HG03378 (cell line): ENCODE data around the gene MDFI.
"Not testable (repeated sequence)": the region's sequence is repeated elsewhere in the genome, so short reads cannot be mapped to it uniquely, and the experiment has no call there.

Source experiments
- ATAC-seq: cut with Tn5 transposase; IDR thresholded peaks from one replicate; pipeline ENCODE4 v1.9.1; 2021; ENCODE audit warnings: mild to moderate bottlenecking, moderate library complexity; ENCODE audit not compliant: unreplicated experiment

The MDFI gene

DNA sequence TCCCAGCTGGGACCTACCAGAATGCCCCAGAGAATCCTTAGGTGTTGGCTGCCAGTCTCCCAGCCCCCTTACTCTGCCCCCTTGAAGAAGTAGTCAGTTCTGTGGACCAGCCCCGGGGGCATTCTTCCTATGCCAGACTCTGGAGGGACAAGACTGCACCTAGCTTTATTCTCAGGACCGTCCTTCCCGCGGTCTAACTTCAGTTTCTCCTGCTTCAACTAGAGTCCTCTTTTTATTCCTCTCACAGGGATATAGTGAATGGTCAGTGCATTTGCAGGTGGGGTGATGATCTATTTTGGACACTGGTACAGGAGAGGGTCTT lies 35.9 kb upstream of the MDFI start:
- no peak for ATAC-seq

DNA sequence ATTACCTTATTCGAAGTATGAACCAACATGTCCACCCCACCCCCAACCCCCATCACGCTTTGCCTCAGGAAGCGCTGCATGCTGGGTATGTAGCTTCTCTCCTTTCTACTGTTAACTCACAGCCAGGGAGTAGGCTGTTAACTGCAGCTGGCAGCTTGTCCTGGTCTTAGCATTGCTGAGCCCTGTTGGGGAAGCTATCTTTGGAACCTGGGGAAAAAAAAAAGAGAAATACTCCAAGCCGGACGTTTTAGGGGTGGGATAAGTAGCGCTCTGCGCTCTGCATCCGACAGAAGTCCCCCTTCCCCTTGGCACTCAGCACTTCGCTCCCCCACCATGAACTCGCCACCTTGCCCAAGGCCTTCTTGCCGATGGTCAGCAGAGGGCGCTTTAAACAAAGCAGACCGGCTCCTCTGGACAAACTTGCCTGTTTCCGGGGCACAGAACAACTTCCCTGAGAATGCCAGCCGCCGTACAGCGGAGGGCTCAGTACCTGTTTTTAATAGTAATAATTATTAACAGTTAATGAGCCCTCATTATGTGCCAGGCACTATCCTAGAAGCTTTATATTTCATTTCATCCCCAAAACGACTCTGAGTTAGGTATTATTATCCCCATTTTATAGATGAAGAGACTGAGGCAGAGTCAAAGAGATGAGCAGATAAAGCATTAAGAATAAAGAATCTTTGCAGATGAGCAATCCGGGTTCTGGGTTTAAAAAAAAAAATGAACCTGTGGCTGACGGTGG lies 35.2 kb upstream of the MDFI start:
- ATAC-seq: no peak

DNA sequence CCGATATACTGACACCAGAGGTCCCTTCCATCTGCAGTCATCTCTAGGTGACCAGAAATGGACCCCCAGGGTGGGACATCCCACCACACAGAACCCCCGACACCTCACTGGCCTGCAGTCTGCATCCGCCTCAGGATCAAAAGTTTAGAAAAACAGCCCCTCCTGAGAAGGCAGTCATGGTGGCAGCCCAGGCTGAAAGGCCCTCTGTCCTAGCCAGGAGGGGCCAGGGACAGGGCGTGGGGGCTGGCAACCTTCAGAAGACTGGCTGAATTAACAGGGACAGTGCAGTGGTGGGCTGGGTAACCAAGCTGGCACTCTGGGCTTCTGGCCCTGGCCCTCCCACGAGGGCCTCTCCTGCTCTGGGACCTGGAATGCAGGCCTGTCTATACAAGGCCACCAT lies 34.3 kb upstream of the MDFI start:
- no peak for ATAC-seq

GRCh38 chr6:41605649-41606048 lies 32.6 kb upstream of the MDFI start:
- no peak for ATAC-seq

DNA sequence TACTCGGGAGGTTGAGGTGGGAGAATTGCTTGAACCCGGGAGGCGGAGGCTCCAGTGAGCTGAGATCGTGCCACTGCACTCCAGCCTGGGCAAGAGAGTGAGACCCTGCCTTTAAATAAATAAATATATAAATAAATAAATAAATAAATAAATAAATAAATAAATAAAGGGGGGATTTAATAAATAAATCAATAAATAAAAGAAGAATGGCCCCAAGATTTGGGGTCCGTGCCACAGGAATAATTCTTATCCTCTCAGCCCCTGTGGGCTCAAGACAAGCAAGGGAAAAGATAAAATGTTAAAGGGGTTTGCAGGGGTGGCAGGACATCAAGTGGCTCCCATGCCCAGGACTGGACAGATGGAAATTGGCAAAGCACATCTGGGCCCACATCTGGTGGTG lies 31.2 kb upstream of the MDFI start:
- no peak for ATAC-seq

- ATAC-seq: no peak
These were observed 30.5 kb upstream of the MDFI start for GRCh38 chr6:41607736-41608135.

DNA sequence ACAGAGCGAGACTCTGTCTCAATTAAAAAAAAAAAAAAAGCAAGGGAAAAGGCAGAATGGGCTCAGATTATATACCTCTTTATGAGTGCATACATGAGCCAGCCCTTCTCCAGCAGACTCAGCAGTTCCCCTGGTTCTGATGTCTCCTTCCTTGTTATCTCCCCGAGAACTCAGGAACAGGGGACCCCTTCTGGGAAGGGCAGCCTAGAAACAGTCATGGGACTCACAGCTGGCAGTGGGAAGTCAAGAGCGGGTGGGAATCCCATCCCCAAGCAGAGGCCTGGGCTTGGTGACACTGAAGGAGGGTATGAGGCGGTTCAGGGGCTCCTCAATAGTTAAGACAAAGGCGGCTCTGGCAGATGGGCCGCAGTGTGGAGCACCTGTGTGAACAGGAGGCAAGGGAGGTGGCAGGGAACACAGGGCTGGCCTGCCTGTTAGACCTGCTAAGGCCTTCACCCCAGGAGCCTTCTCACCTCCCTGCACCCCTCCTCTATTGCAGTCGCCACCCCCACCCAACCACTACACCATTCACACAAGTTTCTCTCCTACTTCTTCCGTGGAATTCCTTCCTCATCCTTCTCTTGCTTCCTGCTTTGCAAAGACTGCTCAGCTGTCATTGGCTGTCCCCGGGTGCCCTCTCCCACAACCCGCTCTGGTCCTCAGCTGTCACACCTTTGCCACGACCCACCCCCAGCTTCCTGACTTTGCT lies 29.7 kb upstream of the MDFI start:
- ATAC-seq: no peak

DNA sequence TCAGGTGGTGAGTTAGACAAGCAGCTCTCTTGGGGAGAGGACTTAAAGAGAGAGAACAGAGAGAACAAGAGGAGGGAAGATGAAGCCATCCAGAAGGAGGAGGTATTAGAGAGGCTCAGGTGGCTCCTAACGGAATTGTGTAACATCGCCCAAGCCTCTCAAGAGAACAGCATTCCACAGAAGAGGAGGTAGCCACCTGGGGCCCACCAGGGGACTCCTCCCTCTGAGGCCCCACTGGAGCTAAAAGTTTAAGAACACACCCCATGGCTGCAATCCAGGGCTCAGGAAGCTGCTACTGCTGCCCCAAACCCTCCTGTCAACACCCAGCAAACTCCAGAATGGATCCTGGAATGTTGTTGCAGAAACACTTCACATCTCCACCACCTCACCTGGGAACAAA lies 23.6 kb upstream of the MDFI start:
- ATAC-seq: no peak

- ATAC-seq: no peak
These were observed 23.0 kb upstream of the MDFI start for GRCh38 chr6:41615311-41615710.

- no peak for ATAC-seq
These were observed 19.7 kb upstream of the MDFI start for GRCh38 chr6:41618598-41618997.

- not testable (repeated sequence) for ATAC-seq
These were observed 19.1 kb upstream of the MDFI start for GRCh38 chr6:41619193-41619592.

- ATAC-seq: no peak
These were observed 16.9 kb upstream of the MDFI start for GRCh38 chr6:41621367-41621766.

- ATAC-seq: no peak
These were observed 16.5 kb upstream of the MDFI start for GRCh38 chr6:41621802-41622201.

DNA sequence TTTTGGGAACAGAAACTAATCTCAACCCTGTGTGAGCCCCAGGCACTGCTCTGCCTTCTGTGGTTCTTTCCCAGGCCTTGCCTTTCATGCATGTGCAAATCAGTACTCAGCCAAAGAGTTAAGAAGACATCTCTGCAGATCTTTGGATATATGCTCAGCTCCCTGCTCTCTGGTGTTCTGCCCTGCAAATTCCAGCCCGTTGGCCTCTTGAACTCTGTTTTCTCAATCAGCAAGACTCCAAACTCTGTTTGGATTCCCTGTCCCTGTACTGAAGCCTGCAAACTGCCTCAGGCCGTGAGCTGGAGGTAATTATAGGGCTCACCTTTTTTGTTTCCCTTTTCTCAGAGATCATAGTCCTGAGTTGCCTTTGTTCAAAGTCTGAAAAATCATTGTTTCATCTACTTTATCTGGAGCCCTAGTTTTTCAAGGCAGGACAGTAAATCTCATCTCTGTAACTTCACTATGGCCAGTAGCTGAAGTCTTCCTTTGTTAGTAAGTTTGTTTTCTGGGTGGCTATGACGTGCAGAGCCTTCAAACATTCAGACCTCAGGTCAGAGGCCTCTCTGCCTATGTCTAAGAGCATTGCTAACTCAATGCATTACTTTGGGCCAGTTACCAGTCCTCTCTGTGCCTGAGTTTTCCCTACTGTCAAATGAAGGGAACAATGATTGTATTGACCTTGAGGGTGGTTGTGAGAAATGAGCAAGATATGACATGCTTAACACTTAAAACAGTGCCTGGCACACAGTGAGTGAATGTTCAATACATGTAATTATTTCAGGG lies 15.9 kb upstream of the MDFI start:
- ATAC-seq: no peak

DNA sequence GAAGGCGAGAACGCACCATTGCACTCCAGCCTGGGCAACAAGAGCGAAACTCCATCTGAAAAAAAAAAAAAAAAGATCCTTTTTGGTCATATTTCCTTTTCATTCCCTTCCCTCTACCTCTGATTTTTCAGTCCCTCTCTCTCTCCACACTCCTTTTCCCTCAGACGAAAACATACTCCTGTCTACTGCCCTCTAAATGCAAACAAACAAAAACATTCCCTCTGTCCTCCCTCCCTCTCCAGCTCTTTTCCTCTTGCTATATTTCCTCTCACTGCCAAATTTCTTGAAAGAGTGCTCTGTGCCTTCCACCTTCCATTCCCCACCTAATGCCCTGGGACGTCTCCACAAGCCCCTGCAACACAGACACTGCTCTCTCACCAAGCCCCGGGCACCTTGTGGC lies 14.9 kb upstream of the MDFI start:
- no peak for ATAC-seq

DNA sequence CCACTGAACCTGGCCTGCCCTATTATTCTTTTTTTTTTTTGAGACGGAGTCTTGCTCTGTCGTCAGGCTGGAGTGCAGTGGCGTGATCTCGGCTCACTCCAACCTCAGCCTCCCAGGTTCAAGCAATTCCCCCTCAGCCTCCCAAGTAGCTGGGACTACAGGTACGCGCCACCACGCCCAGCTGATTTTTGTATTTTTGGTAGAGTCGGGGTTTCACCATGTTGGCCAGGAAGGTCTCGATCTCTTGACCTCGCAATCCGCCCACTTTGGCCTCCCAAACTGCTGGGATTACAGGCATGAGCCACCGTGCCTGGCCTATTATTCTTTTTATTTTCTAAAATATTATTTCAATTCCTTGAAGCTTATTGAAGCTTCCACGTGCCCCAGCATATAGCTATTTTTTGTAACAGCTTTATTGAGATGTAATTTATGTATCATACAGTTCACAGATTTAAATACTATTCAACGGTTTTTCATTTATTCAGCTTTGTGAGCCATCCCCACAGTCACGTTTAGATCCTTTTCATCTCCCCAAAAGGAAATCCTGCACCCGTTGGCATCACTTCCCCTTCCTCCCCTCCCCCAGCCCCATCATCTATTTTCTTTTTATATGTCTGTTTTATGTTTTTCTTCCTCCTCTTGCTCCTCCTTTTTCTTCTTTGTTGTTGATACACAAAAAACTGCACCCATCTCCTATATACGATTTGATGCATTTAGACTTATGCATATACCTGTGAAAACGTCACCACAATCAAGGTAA lies 13.5 kb upstream of the MDFI start:
- ATAC-seq: no peak

DNA sequence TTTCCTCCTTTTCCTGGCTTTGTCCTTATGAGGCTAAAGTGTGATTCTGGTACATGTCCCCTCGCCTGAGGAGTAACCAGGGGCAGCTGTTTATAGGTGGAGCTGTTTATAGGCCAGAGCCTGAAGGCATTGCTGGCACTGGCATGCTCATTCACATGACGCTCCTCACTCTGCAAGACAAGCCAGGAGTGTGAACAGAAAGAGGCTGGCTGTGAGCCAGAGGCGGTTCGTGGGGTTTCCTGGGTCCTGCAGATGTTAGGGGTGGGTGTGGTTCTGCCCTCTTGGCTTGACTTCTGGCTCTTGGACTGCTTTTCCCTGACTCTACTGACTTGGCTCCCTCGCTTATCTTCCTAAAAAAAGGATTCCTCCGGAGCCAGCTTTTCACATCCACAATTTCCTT lies 12.8 kb upstream of the MDFI start:
- ATAC-seq: no peak

- ATAC-seq: no peak
These were observed 12.2 kb upstream of the MDFI start for GRCh38 chr6:41626022-41626421.

- ATAC-seq: no peak
These were observed 11.4 kb upstream of the MDFI start for GRCh38 chr6:41626917-41627316.

- no peak for ATAC-seq
These were observed 9.1 kb upstream of the MDFI start for GRCh38 chr6:41629128-41629527.

GRCh38 chr6:41630069-41630468 lies 8.2 kb upstream of the MDFI start:
- ATAC-seq: no peak
